Measurements from ENCODE around the gene MINDY4. TPM values are rescaled to one million over a fixed set of nuclear protein-coding genes. Genes with fewer than 3 reads are reported as not detected.

The MINDY4 gene
- total and polyA plus RNA-seq, 2 of the 8 experiments (the other 6 are each of a cell fraction or from before 2014, with no cell fraction given), result 1.3 to 3.6 TPM

DNA sequence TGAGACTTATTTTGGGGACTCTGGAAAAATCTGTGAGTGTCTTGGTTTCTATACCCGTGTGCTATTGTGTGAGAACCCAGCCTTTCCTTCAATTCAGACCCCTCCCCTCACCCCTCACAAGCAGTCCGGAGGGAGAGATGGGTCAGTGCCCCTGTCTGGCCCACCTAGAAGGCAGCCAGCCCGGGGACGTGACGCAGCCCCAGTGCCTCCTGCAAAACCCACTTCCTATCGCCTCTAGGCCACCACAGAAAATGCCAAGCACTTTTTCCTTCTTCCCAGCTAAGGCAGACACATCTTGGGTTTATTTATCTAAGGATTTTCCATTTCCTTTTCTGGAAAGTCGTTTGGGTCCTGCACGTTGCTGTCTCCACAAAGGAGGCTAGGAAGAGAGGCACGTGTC is 128.8 kb downstream of the MINDY4 start:
- Histone ChIP-seq H3K56ac (replicated peaks; ENCODE audit: insufficient read length, low read depth, low read length) (no peak overlapping the region), H4K5ac (ENCODE audit: insufficient read length, low read depth, low read length) (no peak overlapping the region), H4K8ac (ENCODE audit: extremely low read depth, insufficient read depth, low read length) (no peak overlapping the region), H2AK5ac (ENCODE audit: low read depth, low read length) (no peak overlapping the region), H3K79me2 (ENCODE audit: control insufficient read depth in 1 of 2, insufficient read depth in 2 of 2, low read length in 2 of 2) (no peaks in the 10 kb centered on the region), H3K4me1 (replicated peaks in 1 of 4; ENCODE audit: control insufficient read depth in 3 of 4, insufficient read depth in 4 of 4, low read length in 3 of 4) (no peaks in the 10 kb centered on the region; a peak in 1 of 7 replicates), H3K14ac (ENCODE audit: insufficient read length) (no peak overlapping the region), H2BK20ac (ENCODE audit: low read length) (no peak overlapping the region), H4K91ac (replicated peaks; ENCODE audit: insufficient read length, low read length) (no peak overlapping the region), H3K4ac (replicated peaks; ENCODE audit: insufficient read length, low read depth, low read length) (no peak overlapping the region), H2AFZ (ENCODE audit: low read length) (no peak overlapping the region), H3K9ac (replicated peaks in 1 of 4; ENCODE audit: extremely low read depth in 1 of 4, low read depth in 3 of 4, low read length in 3 of 4) (no peak overlapping the region), H3K27me3 (replicated peaks in 1 of 4; ENCODE audit: control insufficient read depth in 3 of 4, extremely low read depth in 1 of 4, insufficient read depth in 3 of 4, low read length in 3 of 4) (no peaks in the 10 kb centered on the region; a peak in 1 of 7 replicates), H2BK15ac (ENCODE audit: low read length) (no peak overlapping the region), H2BK12ac (ENCODE audit: low read depth, low read length) (no peak overlapping the region), H3K4me3 (ENCODE audit: extremely low read depth in 1 of 4, insufficient read depth in 2 of 4, low read depth in 3 of 4, low read length in 4 of 4) (no peak overlapping the region), H3K79me1 (ENCODE audit: low read depth, low read length) (no peaks in the 10 kb centered on the region), H2BK120ac (replicated peaks; ENCODE audit: low read depth, low read length) (no peak overlapping the region), H3K36me3 (ENCODE audit: control insufficient read depth in 2 of 4, insufficient read depth in 4 of 4, low read length in 3 of 4) (no peaks in the 10 kb centered on the region), H3K9me3 (ENCODE audit: insufficient read depth in 2 of 2, low read depth in 1 of 2, low read length in 1 of 2) (no peaks in the 10 kb centered on the region), H3K27ac (ENCODE audit: low read depth, low read length) (no peak overlapping the region), H4K20me1 (replicated peaks in 1 of 2; ENCODE audit: control insufficient read depth in 1 of 2, insufficient read depth in 2 of 2, low read length in 2 of 2) (peaks cover 0 to 2% of the 10 kb centered on the region in 2 experiments), H3K18ac (ENCODE audit: extremely low read depth, low read length) (no peak overlapping the region; the same call in 1 of the 2 replicates), H3K23me2 (ENCODE audit: low read depth, low read length) (no peaks in the 10 kb centered on the region), H3K23ac (ENCODE audit: insufficient read length) (no peak overlapping the region), H3K4me2 (ENCODE audit: insufficient read depth in 1 of 2, low read depth in 2 of 2, low read length in 2 of 2) (no peak overlapping the region), H2BK5ac (ENCODE audit: low read depth, low read length) (no peak overlapping the region)
- ChIA-PET POLR2A (ENCODE audit: partially characterized antibody) (no interaction called here), CTCF (ENCODE audit: partially characterized antibody) (interaction anchor here (1.0 to 1.5 kb wide), 3 partner anchors 8 to 71 kb away, joined by 3 to 4 read pairs (median 3); no protein-coding TSS in a partner anchor)
- 76% methylated on average over 8 of the region's 9 CpGs; no CpG with 5 or more reads in 1 of the 2 experiments for WGBS, 2 experiments (ENCODE audit: extremely low coverage in 1 of 2, insufficient coverage in 1 of 2, insufficient read length in 1 of 2, insufficient replicate concordance in 2 of 2, low coverage in 1 of 2, low lambda C conversion rate in 2 of 2, missing lambda C conversion rate in 1 of 2)
- no peak for FAIRE-seq
- DNase-seq (ENCODE audit: low read depth in 1 of 2, low spot score in 2 of 2), result no peak
- no peak for TF ChIP-seq SIN3A (conservative IDR thresholded peaks at IDR 0.05 in 1 of 2, IDR thresholded peaks at IDR 0.05 in 1 of 2; ENCODE audit: low read depth in 1 of 2, low read length in 2 of 2)
- no peak for TF ChIP-seq PHF8 (conservative IDR thresholded peaks at IDR 0.05; ENCODE audit: low read depth, low read length)
- TF ChIP-seq BRCA1 (IDR thresholded peaks at IDR 0.05; ENCODE audit: low read depth, low read length), result no peak
- TF ChIP-seq YY1 (IDR thresholded peaks at IDR 0.05; ENCODE audit: low read depth, low read length), result no peak
- TF ChIP-seq POU5F1 (IDR thresholded peaks at IDR 0.05; ENCODE audit: low read depth, low read length), result no peak
- no peak for TF ChIP-seq TAF1 (IDR thresholded peaks at IDR 0.05; ENCODE audit: low read depth, low read length)
- no peak for TF ChIP-seq EGR1 (IDR thresholded peaks at IDR 0.05; ENCODE audit: borderline replicate concordance, low read depth, low read length)
- TF ChIP-seq BCL11A (IDR thresholded peaks at IDR 0.05; ENCODE audit: low read depth in 2 of 2, low read length in 2 of 2), result no peak
- TF ChIP-seq CREB1 (IDR thresholded peaks at IDR 0.05), result no peak
- TF ChIP-seq, protein P1, sequence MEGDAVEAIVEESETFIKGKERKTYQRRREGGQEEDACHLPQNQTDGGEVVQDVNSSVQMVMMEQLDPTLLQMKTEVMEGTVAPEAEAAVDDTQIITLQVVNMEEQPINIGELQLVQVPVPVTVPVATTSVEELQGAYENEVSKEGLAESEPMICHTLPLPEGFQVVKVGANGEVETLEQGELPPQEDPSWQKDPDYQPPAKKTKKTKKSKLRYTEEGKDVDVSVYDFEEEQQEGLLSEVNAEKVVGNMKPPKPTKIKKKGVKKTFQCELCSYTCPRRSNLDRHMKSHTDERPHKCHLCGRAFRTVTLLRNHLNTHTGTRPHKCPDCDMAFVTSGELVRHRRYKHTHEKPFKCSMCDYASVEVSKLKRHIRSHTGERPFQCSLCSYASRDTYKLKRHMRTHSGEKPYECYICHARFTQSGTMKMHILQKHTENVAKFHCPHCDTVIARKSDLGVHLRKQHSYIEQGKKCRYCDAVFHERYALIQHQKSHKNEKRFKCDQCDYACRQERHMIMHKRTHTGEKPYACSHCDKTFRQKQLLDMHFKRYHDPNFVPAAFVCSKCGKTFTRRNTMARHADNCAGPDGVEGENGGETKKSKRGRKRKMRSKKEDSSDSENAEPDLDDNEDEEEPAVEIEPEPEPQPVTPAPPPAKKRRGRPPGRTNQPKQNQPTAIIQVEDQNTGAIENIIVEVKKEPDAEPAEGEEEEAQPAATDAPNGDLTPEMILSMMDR (IDR thresholded peaks at IDR 0.05; ENCODE audit: control extremely low read depth in 1 of 3, insufficient read depth in 1 of 3, low read depth in 1 of 3, low read length in 3 of 3), result no peak
- TF ChIP-seq GABPA (IDR thresholded peaks at IDR 0.05; ENCODE audit: borderline replicate concordance, insufficient read depth, low read length), result no peak
- no peak for TF ChIP-seq RNF2 (IDR thresholded peaks at IDR 0.05; ENCODE audit: borderline replicate concordance, low read depth, low read length, missing control alignments, poor library complexity, severe bottlenecking)

Data from H1 (cell line).